ENCODE measurements around the gene TMEM132C.

Gene TMEM132C

GRCh38 chr12:128276471-128276870, 9.5 kb downstream of the TMEM132C start:
- Histone ChIP-seq H3K9ac (ENCODE audit: low read length in 5 of 5) (no peak overlapping the region), H3K27me3 (ENCODE audit: control insufficient read depth in 5 of 5, insufficient read depth in 4 of 5, low read length in 5 of 5) (no peaks in the 10 kb centered on the region), H3K27ac (ENCODE audit: low read depth, low read length) (peak overlapping the region; percentile 51), H3K4me1 (ENCODE audit: control insufficient read depth in 5 of 5, insufficient read depth in 5 of 5, low read length in 5 of 5) (peaks cover 0 to 30% (median 6%) of the 10 kb centered on the region in 5 donors), H3K4me3 (ENCODE audit: low read depth in 1 of 5, low read length in 5 of 5) (no peak overlapping the region), H3K36me3 (ENCODE audit: control insufficient read depth in 5 of 5, insufficient read depth in 5 of 5, low read length in 5 of 5) (no peaks in the 10 kb centered on the region), H3K9me3 (ENCODE audit: control insufficient read depth in 5 of 5, low read length in 5 of 5) (peaks cover 0 to 7% (median 0%) of the 10 kb centered on the region in 5 donors)

GRCh38 chr12:128286970-128287369, 20.0 kb downstream of the TMEM132C start:
- Histone ChIP-seq H3K9ac (ENCODE audit: low read length in 5 of 5) (peak overlapping the region in 1 of 5 donors; percentile 11), H3K36me3 (ENCODE audit: control insufficient read depth in 5 of 5, insufficient read depth in 5 of 5, low read length in 5 of 5) (no peaks in the 10 kb centered on the region), H3K27ac (ENCODE audit: low read depth, low read length) (peak overlapping the region; percentile 82), H3K4me1 (ENCODE audit: control insufficient read depth in 5 of 5, insufficient read depth in 5 of 5, low read length in 5 of 5) (peaks cover 13 to 50% (median 37%) of the 10 kb centered on the region in 5 donors), H3K9me3 (ENCODE audit: control insufficient read depth in 5 of 5, low read length in 5 of 5) (peaks cover 0 to 2% (median 0%) of the 10 kb centered on the region in 5 donors), H3K27me3 (ENCODE audit: control insufficient read depth in 5 of 5, insufficient read depth in 4 of 5, low read length in 5 of 5) (no peaks in the 10 kb centered on the region), H3K4me3 (ENCODE audit: low read depth in 1 of 5, low read length in 5 of 5) (no peak overlapping the region)

GRCh38 chr12:128288357-128288756, 21.4 kb downstream of the TMEM132C start:
- Histone ChIP-seq H3K4me3 (ENCODE audit: low read depth in 1 of 5, low read length in 5 of 5) (no peak overlapping the region), H3K36me3 (ENCODE audit: control insufficient read depth in 5 of 5, insufficient read depth in 5 of 5, low read length in 5 of 5) (no peaks in the 10 kb centered on the region), H3K4me1 (ENCODE audit: control insufficient read depth in 5 of 5, insufficient read depth in 5 of 5, low read length in 5 of 5) (peaks cover 14 to 64% (median 44%) of the 10 kb centered on the region in 5 donors), H3K27ac (ENCODE audit: low read depth, low read length) (peak overlapping the region; percentile 82), H3K27me3 (ENCODE audit: control insufficient read depth in 5 of 5, insufficient read depth in 4 of 5, low read length in 5 of 5) (no peaks in the 10 kb centered on the region), H3K9me3 (ENCODE audit: control insufficient read depth in 5 of 5, low read length in 5 of 5) (no peaks in the 10 kb centered on the region), H3K9ac (ENCODE audit: low read length in 5 of 5) (no peak overlapping the region)

- Histone ChIP-seq H3K27ac (ENCODE audit: low read depth, low read length) (peak overlapping the region; percentile 82), H3K9me3 (ENCODE audit: control insufficient read depth in 5 of 5, low read length in 5 of 5) (no peaks in the 10 kb centered on the region), H3K9ac (ENCODE audit: low read length in 5 of 5) (no peak overlapping the region), H3K27me3 (ENCODE audit: control insufficient read depth in 5 of 5, insufficient read depth in 4 of 5, low read length in 5 of 5) (no peaks in the 10 kb centered on the region), H3K4me1 (ENCODE audit: control insufficient read depth in 5 of 5, insufficient read depth in 5 of 5, low read length in 5 of 5) (peaks cover 14 to 64% (median 44%) of the 10 kb centered on the region in 5 donors), H3K4me3 (ENCODE audit: low read depth in 1 of 5, low read length in 5 of 5) (no peak overlapping the region), H3K36me3 (ENCODE audit: control insufficient read depth in 5 of 5, insufficient read depth in 5 of 5, low read length in 5 of 5) (no peaks in the 10 kb centered on the region)
Measured at GRCh38 chr12:128288896-128289295, 21.9 kb downstream of the TMEM132C start.

GRCh38 chr12:128290938-128291337, 24.0 kb downstream of the TMEM132C start:
- H3K9ac ChIP-seq (ENCODE audit: low read length in 5 of 5) = no peak overlapping the region
- no peak overlapping the region for H3K4me3 ChIP-seq (ENCODE audit: low read depth in 1 of 5, low read length in 5 of 5)
- peaks cover 13 to 63% (median 44%) of the 10 kb centered on the region in 5 donors for H3K4me1 ChIP-seq (ENCODE audit: control insufficient read depth in 5 of 5, insufficient read depth in 5 of 5, low read length in 5 of 5)
- no peaks in the 10 kb centered on the region for H3K36me3 ChIP-seq (ENCODE audit: control insufficient read depth in 5 of 5, insufficient read depth in 5 of 5, low read length in 5 of 5)
- no peaks in the 10 kb centered on the region for H3K27me3 ChIP-seq (ENCODE audit: control insufficient read depth in 5 of 5, insufficient read depth in 4 of 5, low read length in 5 of 5)
- H3K27ac ChIP-seq (ENCODE audit: low read depth, low read length) = no peak overlapping the region
- H3K9me3 ChIP-seq (ENCODE audit: control insufficient read depth in 5 of 5, low read length in 5 of 5) = no peaks in the 10 kb centered on the region

GRCh38 chr12:128298091-128298748, 31.2 kb downstream of the TMEM132C start:
- no peak overlapping the region for H3K9ac ChIP-seq (ENCODE audit: low read length in 5 of 5)
- H3K9me3 ChIP-seq (ENCODE audit: control insufficient read depth in 5 of 5, low read length in 5 of 5) = no peaks in the 10 kb centered on the region
- H3K27me3 ChIP-seq (ENCODE audit: control insufficient read depth in 5 of 5, insufficient read depth in 4 of 5, low read length in 5 of 5) = no peaks in the 10 kb centered on the region
- H3K36me3 ChIP-seq (ENCODE audit: control insufficient read depth in 5 of 5, insufficient read depth in 5 of 5, low read length in 5 of 5) = peaks cover 0 to 4% (median 0%) of the 10 kb centered on the region in 5 donors
- no peak overlapping the region for H3K27ac ChIP-seq (ENCODE audit: low read depth, low read length)
- no peak overlapping the region for H3K4me3 ChIP-seq (ENCODE audit: low read depth in 1 of 5, low read length in 5 of 5)
- H3K4me1 ChIP-seq (ENCODE audit: control insufficient read depth in 5 of 5, insufficient read depth in 5 of 5, low read length in 5 of 5) = peaks cover 0 to 12% (median 8%) of the 10 kb centered on the region in 5 donors

- Histone ChIP-seq H3K27ac (ENCODE audit: low read depth, low read length) (no peak overlapping the region), H3K36me3 (ENCODE audit: control insufficient read depth in 5 of 5, insufficient read depth in 5 of 5, low read length in 5 of 5) (no peaks in the 10 kb centered on the region), H3K4me3 (ENCODE audit: low read depth in 1 of 5, low read length in 5 of 5) (no peak overlapping the region), H3K27me3 (ENCODE audit: control insufficient read depth in 5 of 5, insufficient read depth in 4 of 5, low read length in 5 of 5) (no peaks in the 10 kb centered on the region), H3K9me3 (ENCODE audit: control insufficient read depth in 5 of 5, low read length in 5 of 5) (peaks cover 0 to 2% (median 0%) of the 10 kb centered on the region in 5 donors), H3K9ac (ENCODE audit: low read length in 5 of 5) (no peak overlapping the region), H3K4me1 (ENCODE audit: control insufficient read depth in 5 of 5, insufficient read depth in 5 of 5, low read length in 5 of 5) (peaks cover 0 to 10% (median under 1%) of the 10 kb centered on the region in 5 donors)
Measured at GRCh38 chr12:128305336-128305892, 38.4 kb downstream of the TMEM132C start.

GRCh38 chr12:128307791-128308190, 40.8 kb downstream of the TMEM132C start:
- H3K27ac ChIP-seq (ENCODE audit: low read depth, low read length) = no peak overlapping the region
- H3K36me3 ChIP-seq (ENCODE audit: control insufficient read depth in 5 of 5, insufficient read depth in 5 of 5, low read length in 5 of 5) = no peaks in the 10 kb centered on the region
- H3K4me1 ChIP-seq (ENCODE audit: control insufficient read depth in 5 of 5, insufficient read depth in 5 of 5, low read length in 5 of 5) = peaks cover 0 to 10% (median 0%) of the 10 kb centered on the region in 5 donors
- H3K27me3 ChIP-seq (ENCODE audit: control insufficient read depth in 5 of 5, insufficient read depth in 4 of 5, low read length in 5 of 5) = no peaks in the 10 kb centered on the region
- no peak overlapping the region for H3K4me3 ChIP-seq (ENCODE audit: low read depth in 1 of 5, low read length in 5 of 5)
- H3K9ac ChIP-seq (ENCODE audit: low read length in 5 of 5) = no peak overlapping the region
- peaks cover 0 to 2% (median 0%) of the 10 kb centered on the region in 5 donors for H3K9me3 ChIP-seq (ENCODE audit: control insufficient read depth in 5 of 5, low read length in 5 of 5)

- H3K9ac ChIP-seq (ENCODE audit: low read length in 5 of 5) = no peak overlapping the region
- H3K4me1 ChIP-seq (ENCODE audit: control insufficient read depth in 5 of 5, insufficient read depth in 5 of 5, low read length in 5 of 5) = peaks cover 0 to 48% (median 41%) of the 10 kb centered on the region in 5 donors
- H3K36me3 ChIP-seq (ENCODE audit: control insufficient read depth in 5 of 5, insufficient read depth in 5 of 5, low read length in 5 of 5) = no peaks in the 10 kb centered on the region
- no peak overlapping the region for H3K27ac ChIP-seq (ENCODE audit: low read depth, low read length)
- H3K4me3 ChIP-seq (ENCODE audit: low read depth in 1 of 5, low read length in 5 of 5) = no peak overlapping the region
- no peaks in the 10 kb centered on the region for H3K27me3 ChIP-seq (ENCODE audit: control insufficient read depth in 5 of 5, insufficient read depth in 4 of 5, low read length in 5 of 5)
- H3K9me3 ChIP-seq (ENCODE audit: control insufficient read depth in 5 of 5, low read length in 5 of 5) = no peaks in the 10 kb centered on the region
Measured at GRCh38 chr12:128312661-128313060, 45.7 kb downstream of the TMEM132C start.

- Histone ChIP-seq H3K4me3 (ENCODE audit: low read depth in 1 of 5, low read length in 5 of 5) (no peak overlapping the region), H3K36me3 (ENCODE audit: control insufficient read depth in 5 of 5, insufficient read depth in 5 of 5, low read length in 5 of 5) (no peaks in the 10 kb centered on the region), H3K4me1 (ENCODE audit: control insufficient read depth in 5 of 5, insufficient read depth in 5 of 5, low read length in 5 of 5) (peaks cover 0 to 49% (median 47%) of the 10 kb centered on the region in 5 donors), H3K9ac (ENCODE audit: low read length in 5 of 5) (no peak overlapping the region), H3K9me3 (ENCODE audit: control insufficient read depth in 5 of 5, low read length in 5 of 5) (no peaks in the 10 kb centered on the region), H3K27ac (ENCODE audit: low read depth, low read length) (no peak overlapping the region), H3K27me3 (ENCODE audit: control insufficient read depth in 5 of 5, insufficient read depth in 4 of 5, low read length in 5 of 5) (no peaks in the 10 kb centered on the region)
Measured at GRCh38 chr12:128313931-128314330, 47.0 kb downstream of the TMEM132C start.
